Stimulated activated naive CD8-positive, alpha-beta T cell treated with anti-CD3 and anti-CD28 coated beads, Interleukin-15, amount 100 ng/mL, for 72 hours (primary cell): ENCODE measurements around the gene HOXC11.

Source experiments
- ATAC-seq: fragments of 150-1000 bp; cut with Tn5 transposase; 2 replicates; pipeline ENCODE4 v1.10.0; 2021; ENCODE audit warnings: mild to moderate bottlenecking, moderate library complexity
- DNase-seq, 2 donors: peaks; one replicate each; pipeline ENCODE4 v3.0.0; 2021 to 2022
- H3K27ac Mint-ChIP-seq, 2 donors: one replicate each; pipeline ENCODE4 v1.8.0; 2022; ENCODE audit warnings: mild to moderate bottlenecking in 2 of 2, mixed read lengths in 2 of 2, moderate library complexity in 2 of 2
- H3K27me3 Mint-ChIP-seq: one replicate; pipeline ENCODE4 v1.8.0; 2022; ENCODE audit warnings: mixed read lengths
- H3K4me1 Mint-ChIP-seq: one replicate; pipeline ENCODE4 v1.8.0; 2022; ENCODE audit warnings: mild to moderate bottlenecking, mixed read lengths
- H3K4me3 Mint-ChIP-seq, 2 donors: one replicate each; pipeline ENCODE4 v1.8.0; 2022; ENCODE audit warnings: mild to moderate bottlenecking in 2 of 2, mixed read lengths in 2 of 2, moderate library complexity in 1 of 2
- H3K9me3 Mint-ChIP-seq, 2 donors: one replicate each; pipeline ENCODE4 v1.8.0; 2022; ENCODE audit warnings: mixed read lengths in 2 of 2

Gene HOXC11

DNA sequence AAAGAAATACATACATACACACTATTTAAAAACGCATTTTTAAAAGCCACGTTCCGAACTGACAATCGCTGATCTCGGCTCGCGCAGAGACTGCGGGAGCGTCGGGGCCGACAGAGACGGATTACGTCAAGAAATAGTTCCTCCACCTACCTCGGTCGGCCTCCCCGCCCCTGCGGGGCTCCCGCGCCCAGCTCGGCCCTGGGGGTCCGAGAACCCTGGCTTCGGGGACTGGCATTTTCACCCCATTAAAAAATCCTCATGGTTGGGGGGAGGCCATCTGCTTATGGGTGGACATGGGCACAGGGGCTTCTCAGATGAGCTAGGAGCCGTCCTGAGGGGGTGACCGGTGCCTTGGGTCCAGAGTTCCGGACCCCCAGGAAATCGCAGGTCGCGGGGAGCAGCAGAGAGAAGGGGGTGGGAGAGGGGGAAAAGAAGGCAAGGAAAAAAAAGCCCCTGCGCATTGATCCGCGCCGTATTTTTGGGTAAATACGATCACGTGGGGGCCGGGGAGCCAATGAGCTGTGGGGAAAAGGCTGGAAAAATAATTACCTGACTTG, 26.7 kb downstream of the HOXC11 start:
- peak overlapping the region; percentile 63 to 67 for H3K4me3 Mint-ChIP-seq
- peaks cover 100% of the 10 kb centered on the region for H3K27me3 Mint-ChIP-seq
- no peaks in the 10 kb centered on the region for H3K9me3 Mint-ChIP-seq
- ATAC-seq (no peak), DNase-seq (no peak)
- no peak overlapping the region for H3K27ac Mint-ChIP-seq
- H3K4me1 Mint-ChIP-seq = peaks cover 50% of the 10 kb centered on the region

DNA sequence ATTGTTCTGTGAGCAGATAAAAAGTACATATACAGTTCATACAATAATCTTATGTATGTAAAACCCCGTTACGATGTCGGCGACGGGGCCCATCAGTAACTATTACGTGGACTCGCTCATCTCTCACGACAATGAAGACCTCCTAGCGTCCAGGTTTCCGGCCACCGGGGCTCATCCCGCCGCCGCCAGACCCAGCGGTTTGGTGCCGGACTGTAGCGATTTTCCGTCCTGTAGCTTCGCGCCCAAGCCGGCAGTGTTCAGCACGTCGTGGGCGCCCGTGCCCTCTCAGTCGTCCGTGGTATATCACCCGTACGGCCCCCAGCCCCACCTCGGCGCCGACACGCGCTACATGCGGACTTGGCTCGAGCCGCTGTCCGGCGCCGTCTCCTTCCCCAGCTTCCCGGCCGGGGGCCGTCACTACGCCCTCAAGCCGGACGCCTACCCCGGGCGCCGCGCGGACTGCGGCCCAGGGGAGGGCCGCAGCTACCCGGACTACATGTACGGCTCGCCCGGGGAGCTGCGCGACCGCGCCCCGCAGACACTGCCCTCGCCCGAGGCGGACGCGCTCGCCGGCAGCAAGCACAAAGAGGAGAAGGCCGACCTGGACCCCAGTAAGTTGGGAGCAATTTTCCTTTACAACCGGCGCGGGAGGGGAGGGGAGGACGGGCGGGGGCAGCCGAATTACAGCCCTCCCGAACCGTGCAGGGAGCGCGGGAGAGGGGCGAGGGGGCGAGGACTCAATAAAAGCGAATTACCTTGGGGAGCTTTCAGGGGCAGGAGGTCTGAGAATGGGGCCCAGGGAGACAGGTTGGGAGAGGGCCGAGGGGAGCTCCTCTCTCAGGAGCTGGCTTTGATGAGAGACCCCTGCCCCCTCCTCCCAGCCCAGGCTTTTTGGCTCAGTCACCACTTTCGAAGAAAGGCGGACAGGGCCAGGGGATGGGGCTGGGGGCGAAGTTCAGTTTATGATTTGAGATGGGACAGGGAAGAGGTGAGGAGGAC, 27.5 kb downstream of the HOXC11 start, which contains the start of gene HOXC9:
Gene HOXC9, plus strand, starts transcription at position 46 of the 999 bp plus-strand sequence. Its CDS starts 28 bp downstream, at position 74.
- Mint-ChIP-seq H3K4me3 (peak within 1 kb of the TSS; percentile 63 to 67), H3K27ac (no peak within 1 kb of the TSS), H3K27me3 (peaks cover 100% of the 10 kb centered on the region), H3K9me3 (no peaks in the 10 kb centered on the region), H3K4me1 (peaks cover 45% of the 10 kb centered on the region)
- DNase-seq (no peak), ATAC-seq (no peak)

DNA sequence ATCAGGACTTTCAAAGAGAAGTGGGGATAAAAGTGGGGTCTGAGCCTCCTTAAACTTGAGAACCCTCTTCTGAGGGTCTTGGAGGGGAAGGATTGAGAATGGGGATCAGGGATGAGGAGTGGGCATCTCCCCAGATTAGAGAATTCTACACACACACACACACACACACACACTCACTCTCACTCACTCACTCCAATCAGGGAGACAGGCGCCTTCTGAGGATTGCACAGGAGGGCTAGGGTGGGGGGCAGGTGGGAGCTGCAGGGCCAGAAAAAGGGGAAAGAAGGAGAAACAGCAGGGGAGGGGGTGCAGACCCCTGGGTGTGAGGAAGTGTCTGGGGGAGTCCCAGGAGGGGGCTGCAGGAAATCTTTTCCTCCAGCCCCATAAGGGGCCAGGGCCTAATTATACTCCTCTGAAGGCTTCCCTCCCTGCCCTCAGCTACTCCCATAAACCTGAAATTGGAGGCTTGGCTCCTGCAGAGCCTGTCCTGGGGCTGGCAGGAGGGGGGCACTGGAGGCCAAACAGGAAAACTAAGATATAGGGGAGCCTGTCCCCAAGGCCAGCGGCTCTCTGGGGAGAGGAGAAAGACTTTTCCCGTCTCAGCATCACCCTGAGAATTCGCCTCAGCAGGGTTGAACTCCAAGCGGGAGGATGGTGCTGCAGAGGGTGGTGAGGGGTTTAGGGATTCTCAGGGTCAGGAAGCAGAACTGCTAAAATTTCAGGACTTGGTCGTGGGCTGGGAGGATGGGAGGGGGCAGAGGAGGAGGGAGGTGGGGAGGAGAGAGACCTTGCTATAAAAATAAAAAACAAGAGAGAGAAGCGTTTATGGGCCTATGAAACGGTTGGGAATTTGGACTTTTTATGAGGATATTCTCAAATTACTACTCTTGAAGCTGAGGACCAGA, 28.6 kb downstream of the HOXC11 start:
- H3K4me3 Mint-ChIP-seq = no peak overlapping the region
- DNase-seq (no peak), ATAC-seq (no peak)
- H3K27ac Mint-ChIP-seq = no peak overlapping the region
- H3K4me1 Mint-ChIP-seq = peaks cover 45% of the 10 kb centered on the region
- no peaks in the 10 kb centered on the region for H3K9me3 Mint-ChIP-seq
- peaks cover 100% of the 10 kb centered on the region for H3K27me3 Mint-ChIP-seq

DNA sequence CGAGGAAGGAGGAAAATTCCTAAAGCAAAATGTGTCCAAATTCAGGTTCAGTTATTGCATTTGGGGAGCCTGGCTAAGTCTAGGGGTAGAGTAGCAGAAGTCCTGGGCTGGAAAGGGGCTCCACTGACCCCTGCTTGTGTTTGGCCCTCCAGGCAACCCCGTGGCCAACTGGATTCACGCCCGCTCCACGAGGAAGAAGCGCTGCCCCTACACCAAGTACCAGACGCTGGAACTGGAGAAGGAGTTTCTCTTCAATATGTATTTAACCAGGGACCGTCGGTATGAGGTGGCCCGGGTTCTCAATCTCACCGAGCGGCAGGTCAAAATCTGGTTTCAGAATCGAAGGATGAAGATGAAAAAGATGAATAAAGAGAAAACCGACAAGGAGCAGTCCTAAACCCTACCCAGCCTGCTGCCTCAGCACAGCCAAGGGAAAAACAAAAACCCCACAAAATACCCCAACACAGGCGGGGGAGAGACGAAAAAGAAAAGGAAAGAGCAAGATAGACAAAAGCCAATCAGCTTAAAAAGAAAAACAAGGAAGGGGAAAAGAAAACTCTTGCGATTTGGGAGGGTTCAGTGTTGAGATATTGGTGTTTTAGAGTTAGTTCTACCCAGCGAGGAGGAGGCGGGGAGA, 29.5 kb downstream of the HOXC11 start:
- Mint-ChIP-seq H3K27ac (no peak overlapping the region), H3K4me1 (peaks cover 43% of the 10 kb centered on the region), H3K9me3 (no peaks in the 10 kb centered on the region), H3K4me3 (no peak overlapping the region), H3K27me3 (peaks cover 100% of the 10 kb centered on the region)
- DNase-seq (no peak), ATAC-seq (no peak)

DNA sequence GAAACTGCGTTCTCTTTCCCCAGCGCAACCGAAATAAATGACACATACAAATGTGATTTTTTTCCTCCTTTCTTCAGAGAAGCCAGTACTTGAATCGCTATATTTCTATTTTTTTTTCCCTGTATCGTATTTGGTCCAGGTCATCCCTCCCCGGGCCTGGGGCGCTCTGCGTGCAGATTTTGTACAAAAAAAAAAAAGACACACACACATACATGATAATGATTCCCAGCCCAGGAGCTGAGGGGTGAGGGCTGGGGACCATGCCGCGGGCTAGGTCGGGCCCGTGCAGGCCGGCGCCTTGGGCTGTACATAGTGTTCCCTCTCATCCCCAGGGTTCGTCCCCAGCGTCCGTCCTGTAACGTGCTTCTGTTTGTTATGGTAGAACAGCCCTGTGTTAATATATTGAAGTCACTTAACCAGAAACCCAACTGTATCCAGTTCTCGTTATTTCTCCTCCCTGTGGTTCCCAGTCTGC, 30.0 kb downstream of the HOXC11 start:
- H3K9me3 Mint-ChIP-seq = no peaks in the 10 kb centered on the region
- H3K27me3 Mint-ChIP-seq = peaks cover 100% of the 10 kb centered on the region
- peaks cover 38% of the 10 kb centered on the region for H3K4me1 Mint-ChIP-seq
- H3K27ac Mint-ChIP-seq = no peak overlapping the region
- no peak for ATAC-seq
- no peak for DNase-seq
- no peak overlapping the region for H3K4me3 Mint-ChIP-seq

DNA sequence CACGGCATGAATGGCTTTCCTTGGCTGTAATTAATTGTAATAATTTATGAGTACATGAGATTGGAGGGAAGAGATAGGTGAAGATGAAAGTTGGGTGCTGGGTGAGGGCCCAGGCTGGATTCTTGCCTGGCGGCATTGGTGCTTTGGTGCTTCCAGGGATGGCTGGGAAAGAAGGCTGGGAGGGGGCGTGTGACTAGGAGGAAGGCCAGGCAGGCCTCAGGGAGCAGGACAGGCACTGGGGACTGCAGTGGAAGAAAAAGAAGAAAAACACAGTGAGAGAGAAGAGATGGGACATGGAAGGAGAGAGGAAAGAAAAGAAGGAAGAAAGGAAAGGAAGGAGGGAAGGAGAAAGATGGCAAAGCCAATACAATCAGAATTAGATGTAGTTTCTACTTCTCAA, 30.7 kb downstream of the HOXC11 start:
- no peak overlapping the region for H3K4me3 Mint-ChIP-seq
- no peaks in the 10 kb centered on the region for H3K9me3 Mint-ChIP-seq
- DNase-seq (no peak), ATAC-seq (no peak)
- H3K4me1 Mint-ChIP-seq = peaks cover 38% of the 10 kb centered on the region
- H3K27ac Mint-ChIP-seq = no peak overlapping the region
- H3K27me3 Mint-ChIP-seq = peaks cover 100% of the 10 kb centered on the region

DNA sequence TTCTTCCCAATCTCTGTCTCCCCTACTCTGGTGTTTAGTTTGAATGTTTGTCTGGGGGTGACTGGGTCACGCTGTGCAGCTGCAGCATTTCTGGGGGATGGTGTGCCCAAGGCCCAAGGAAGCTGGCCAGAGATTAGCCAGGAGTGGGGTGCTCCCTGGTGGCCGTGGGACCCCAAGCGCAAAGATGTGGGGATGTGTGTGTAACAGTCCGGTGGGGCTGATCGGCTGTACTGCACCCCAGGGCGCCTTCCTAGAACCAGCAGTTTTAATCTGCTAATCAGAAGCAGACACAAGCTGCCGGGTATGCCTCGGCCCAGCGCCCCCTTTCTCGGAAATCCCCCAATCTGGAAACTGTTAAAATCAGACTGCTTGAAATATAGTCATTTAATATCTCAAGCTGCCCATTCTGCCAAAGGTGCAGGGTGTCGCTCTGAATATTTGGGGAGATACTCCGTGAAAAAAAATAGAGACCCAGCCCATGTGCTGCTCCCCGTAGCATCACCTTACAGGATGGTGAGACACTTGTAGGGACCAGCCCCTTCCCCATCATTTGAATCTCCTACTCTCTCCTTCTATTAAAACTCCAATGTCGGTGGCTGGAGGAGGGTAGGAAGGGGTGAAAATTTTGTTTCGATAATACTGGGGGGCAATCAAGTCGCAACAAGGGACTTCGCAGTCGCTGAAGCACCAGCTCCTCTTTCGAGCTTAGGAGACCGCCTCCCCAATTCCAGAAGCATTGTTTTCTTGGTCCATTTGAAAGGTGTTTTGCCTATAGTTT, 31.3 kb downstream of the HOXC11 start:
- no peak overlapping the region for H3K27ac Mint-ChIP-seq
- H3K27me3 Mint-ChIP-seq = peaks cover 100% of the 10 kb centered on the region
- DNase-seq = no peak
- no peaks in the 10 kb centered on the region for H3K9me3 Mint-ChIP-seq
- peaks cover 41% of the 10 kb centered on the region for H3K4me1 Mint-ChIP-seq
- no peak for ATAC-seq
- no peak overlapping the region for H3K4me3 Mint-ChIP-seq

DNA sequence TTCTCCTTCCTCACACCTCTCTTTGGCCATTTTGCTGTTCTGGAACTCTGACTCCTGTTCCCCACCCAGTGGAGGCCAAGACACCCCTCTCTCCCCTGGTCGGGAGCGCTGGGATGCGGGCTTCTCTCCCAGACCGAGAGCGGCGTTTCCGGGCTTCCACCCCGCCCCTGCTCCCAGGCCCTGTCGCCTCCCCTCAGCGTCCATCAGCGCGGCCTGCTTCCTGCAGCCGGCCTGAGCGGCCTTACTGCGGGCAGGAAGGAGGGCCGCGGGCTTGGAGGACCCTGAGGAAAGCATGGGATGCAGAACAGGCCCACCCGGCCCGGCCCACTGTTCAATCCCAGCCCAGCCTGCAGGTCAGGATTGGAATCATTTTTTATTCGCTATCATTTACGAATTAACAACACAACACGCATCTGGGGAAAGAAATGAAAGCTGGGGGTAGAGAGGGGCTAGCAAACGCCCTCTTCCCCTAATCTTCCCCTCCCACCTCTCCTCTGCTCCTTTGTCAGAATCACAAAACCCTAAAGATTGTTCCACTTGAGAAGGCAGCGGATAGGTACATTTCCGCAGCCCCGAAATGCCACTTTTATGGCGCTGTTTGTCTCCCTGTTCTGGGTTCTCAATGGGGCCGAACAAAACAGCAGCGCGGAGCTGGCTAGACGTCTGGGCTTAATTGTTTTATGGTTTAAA, 32.1 kb downstream of the HOXC11 start:
- Mint-ChIP-seq H3K4me3 (peak overlapping the region; percentile 2 to 6), H3K4me1 (peaks cover 42% of the 10 kb centered on the region), H3K27ac (no peak overlapping the region), H3K27me3 (peaks cover 100% of the 10 kb centered on the region), H3K9me3 (no peaks in the 10 kb centered on the region)
- no peak for DNase-seq
- no peak for ATAC-seq

DNA sequence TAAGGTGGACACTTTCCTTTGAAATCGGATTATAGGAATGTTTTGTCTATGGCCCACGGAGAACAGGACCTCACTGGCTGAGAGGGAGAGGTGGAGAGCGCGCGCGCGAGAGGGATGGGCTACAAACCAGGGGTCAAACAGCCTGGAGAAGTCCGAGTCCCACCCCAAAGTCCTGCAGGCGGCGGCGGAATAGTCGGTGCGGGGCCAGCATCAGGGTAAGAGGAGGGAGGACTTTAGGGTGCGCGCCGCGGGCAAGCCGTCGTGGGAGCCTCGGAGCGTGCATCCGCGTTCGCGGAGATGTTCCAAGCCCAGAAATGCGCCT, 32.6 kb downstream of the HOXC11 start:
- no peaks in the 10 kb centered on the region for H3K9me3 Mint-ChIP-seq

DNA sequence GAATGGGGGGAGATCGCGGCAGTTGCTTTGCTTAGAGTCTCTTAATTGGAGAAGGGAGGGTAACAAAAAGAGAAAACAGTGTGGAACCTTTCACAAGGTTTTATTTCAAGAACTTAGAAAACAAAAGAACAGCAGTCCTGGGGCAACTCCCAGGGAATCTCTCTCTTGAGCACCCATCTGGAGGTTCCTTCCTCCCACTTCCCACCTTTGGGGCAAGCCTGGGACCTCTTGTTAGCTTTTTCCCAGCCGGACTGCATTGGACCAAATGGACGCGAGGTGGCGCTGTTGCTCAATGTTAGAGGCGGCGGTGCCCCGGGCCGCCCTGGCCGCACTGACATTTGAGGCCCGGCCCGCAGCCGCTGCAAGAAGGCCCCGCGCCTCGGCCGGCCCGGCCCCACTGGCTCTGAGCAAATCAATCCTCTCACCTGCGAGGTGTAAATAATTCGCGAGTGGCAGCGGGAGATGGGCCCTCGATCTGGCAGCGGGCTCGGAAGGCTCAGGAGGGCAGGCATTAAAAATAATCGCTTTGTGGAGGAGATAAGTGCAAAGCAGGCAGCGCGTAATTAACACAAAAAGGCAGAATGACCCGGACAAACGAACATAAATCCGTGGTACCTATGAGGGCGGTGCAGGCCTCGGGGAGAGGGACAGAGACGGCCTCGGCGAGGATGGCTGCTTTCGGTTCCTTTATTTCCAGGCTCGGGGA, 33.1 kb downstream of the HOXC11 start:
- Mint-ChIP-seq H3K9me3 (no peaks in the 10 kb centered on the region), H3K4me3 (peak overlapping the region; percentile 86 to 87), H3K27ac (peak overlapping the region in 1 of 2 donors; percentile 92), H3K4me1 (peaks cover 41% of the 10 kb centered on the region), H3K27me3 (peaks cover 100% of the 10 kb centered on the region)
- ATAC-seq = peak; percentile 74
- peak; percentile 83 to 85 for DNase-seq

More for the DNA sequence above, 32.6 kb downstream of the HOXC11 start:
- Mint-ChIP-seq H3K4me3 (peak overlapping the region; percentile 2 to 6), H3K4me1 (peaks cover 39% of the 10 kb centered on the region), H3K27ac (no peak overlapping the region), H3K27me3 (peaks cover 100% of the 10 kb centered on the region)
- ATAC-seq = no peak
- no peak for DNase-seq

DNA sequence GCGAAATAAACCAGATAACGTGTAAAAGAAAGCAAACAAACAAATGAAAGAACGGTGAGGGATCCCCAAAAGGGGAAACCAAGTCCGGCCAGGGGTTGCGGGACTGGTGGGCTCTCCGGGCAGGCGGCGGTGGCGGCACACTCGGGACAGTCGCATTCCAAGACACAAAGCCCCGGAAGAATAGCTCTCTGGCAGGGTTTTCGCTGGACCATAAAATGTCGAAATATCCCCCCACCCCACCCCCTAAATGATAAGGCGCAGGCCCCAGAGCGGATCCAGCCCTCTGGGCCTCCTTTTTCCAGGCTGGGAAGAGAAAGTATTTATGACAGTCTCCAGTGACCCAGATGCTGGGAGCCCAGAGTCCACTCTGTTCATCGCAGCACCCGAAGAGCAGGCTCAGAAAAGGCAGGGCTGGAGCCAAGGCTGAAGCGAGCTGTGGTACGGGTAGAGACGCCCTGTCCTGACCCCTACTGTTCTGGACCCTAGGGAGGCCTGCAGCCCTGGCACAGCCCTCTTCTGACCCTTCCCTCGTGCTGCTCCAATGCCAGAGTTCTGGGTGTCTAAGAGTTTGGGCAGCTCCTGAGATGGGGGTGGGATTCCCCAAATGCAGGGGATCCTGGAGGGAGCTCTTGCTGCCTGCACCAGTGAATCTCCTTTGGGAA, 33.8 kb downstream of the HOXC11 start:
- H3K9me3 Mint-ChIP-seq = no peaks in the 10 kb centered on the region
- H3K4me1 Mint-ChIP-seq = peaks cover 48% of the 10 kb centered on the region
- H3K4me3 Mint-ChIP-seq = peak overlapping the region; percentile 86 to 87
- DNase-seq = no peak
- peaks cover 100% of the 10 kb centered on the region for H3K27me3 Mint-ChIP-seq
- no peak overlapping the region for H3K27ac Mint-ChIP-seq
- no peak for ATAC-seq

DNA sequence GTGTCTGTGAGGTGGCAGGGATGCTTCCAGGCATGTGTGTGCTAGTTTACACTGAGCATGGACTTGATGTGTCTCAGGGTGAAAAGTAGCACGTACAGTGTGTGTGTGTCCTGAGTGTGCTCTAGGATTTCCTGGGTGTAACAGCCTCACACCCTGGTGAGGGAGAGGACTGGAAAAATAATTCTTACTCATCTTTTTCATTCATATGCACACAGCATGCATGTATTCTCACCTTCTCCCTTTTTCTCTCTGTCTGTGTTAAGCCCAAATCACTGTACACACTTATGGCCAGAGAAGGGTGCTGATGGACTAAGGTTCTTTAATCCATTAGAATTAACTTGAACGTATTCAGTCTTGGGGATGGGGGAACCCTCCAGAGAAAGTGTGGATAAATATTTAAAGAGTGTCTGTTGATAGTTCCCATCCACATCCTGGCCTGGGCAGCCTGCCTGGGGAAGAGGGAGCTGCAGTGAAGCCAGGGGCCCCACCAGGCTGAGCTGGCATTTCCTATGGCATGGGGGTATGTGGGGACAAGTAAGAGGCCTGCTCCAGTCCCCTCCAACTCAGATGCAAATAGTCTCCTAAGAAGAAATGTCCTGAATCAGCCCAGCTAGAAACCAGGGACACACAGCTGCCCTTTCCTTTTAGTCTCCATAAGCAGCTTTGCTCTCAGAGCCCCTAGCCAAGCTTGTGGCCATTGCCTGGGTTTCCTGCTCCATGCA, 34.8 kb downstream of the HOXC11 start:
- H3K27me3 Mint-ChIP-seq = peaks cover 100% of the 10 kb centered on the region
- no peaks in the 10 kb centered on the region for H3K9me3 Mint-ChIP-seq
- H3K4me1 Mint-ChIP-seq = peaks cover 46% of the 10 kb centered on the region
- ATAC-seq = no peak
- DNase-seq = no peak
- H3K4me3 Mint-ChIP-seq = no peak overlapping the region
- H3K27ac Mint-ChIP-seq = no peak overlapping the region

DNA sequence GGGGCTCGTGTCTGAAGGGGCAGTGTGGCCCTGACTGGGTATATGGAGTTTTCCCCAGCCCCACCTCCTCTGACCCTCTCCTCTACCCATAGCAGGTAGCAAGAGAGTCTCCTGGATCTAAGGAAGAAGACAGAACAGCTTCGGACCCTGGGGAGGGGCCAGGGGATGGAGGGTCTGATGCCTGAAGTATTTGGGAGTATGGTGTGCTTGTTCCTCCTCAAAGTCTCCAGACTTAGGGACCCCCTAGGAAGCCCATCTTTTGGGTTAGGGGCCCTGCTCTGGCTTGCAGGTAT, 35.3 kb downstream of the HOXC11 start:
- Mint-ChIP-seq H3K4me1 (peaks cover 45% of the 10 kb centered on the region), H3K27ac (peak overlapping the region in 1 of 2 donors; percentile 8), H3K4me3 (peak overlapping the region in 1 of 2 donors; percentile 13), H3K27me3 (peaks cover 100% of the 10 kb centered on the region), H3K9me3 (no peaks in the 10 kb centered on the region)
- no peak for DNase-seq
- no peak for ATAC-seq
